Measurements from ENCODE around the gene VAMP5.
"Not testable (repeated sequence)": the region's sequence is repeated elsewhere in the genome, so short reads cannot be mapped to it uniquely, and the experiment has no call there.

VAMP5 gene

GRCh38 chr2:85584857-85585780 lies 888 bp downstream of the VAMP5 start:
- DNase-seq: no peak

GRCh38 chr2:85585781-85586105 lies 1.5 kb downstream of the VAMP5 start:
- DNase-seq: no peak

- no peak for DNase-seq
These were observed 4.0 kb downstream of the VAMP5 start for GRCh38 chr2:85588236-85588635.

GRCh38 chr2:85588645-85589044 lies 4.4 kb downstream of the VAMP5 start:
- no peak for DNase-seq

GRCh38 chr2:85589181-85589580 lies 5.0 kb downstream of the VAMP5 start:
- no peak for DNase-seq

GRCh38 chr2:85589982-85590791 lies 6.0 kb downstream of the VAMP5 start:
- no peak for DNase-seq

GRCh38 chr2:85590950-85591349 lies 6.7 kb downstream of the VAMP5 start:
- DNase-seq: no peak

- no peak for DNase-seq
These were observed 7.3 kb downstream of the VAMP5 start for GRCh38 chr2:85591563-85591962.

GRCh38 chr2:85592299-85592698 lies 8.1 kb downstream of the VAMP5 start:
- not testable (repeated sequence) for DNase-seq

- no peak for DNase-seq
These were observed 8.8 kb downstream of the VAMP5 start for GRCh38 chr2:85593023-85593422.

GRCh38 chr2:85594715-85595300 lies 10.6 kb downstream of the VAMP5 start:
- DNase-seq: no peak

- DNase-seq: peak; percentile 83
These were observed 11.2 kb downstream of the VAMP5 start, which contains the start of gene RNF181 for GRCh38 chr2:85595301-85596025. Gene RNF181 (plus strand): TSS chr2:85595745. CDS start chr2:85595764, 19 bp downstream.

GRCh38 chr2:85596026-85596333 lies 11.7 kb downstream of the VAMP5 start:
- no peak for DNase-seq

GRCh38 chr2:85596486-85597143 lies 12.4 kb downstream of the VAMP5 start:
- no peak for DNase-seq

- no peak for DNase-seq
These were observed 13.0 kb downstream of the VAMP5 start for GRCh38 chr2:85597241-85597640.

GRCh38 chr2:85598594-85599340 lies 14.5 kb downstream of the VAMP5 start:
- DNase-seq: no peak

GRCh38 chr2:85599468-85600234 lies 15.4 kb downstream of the VAMP5 start:
- DNase-seq: no peak

GRCh38 chr2:85600235-85600575 lies 16.0 kb downstream of the VAMP5 start:
- no peak for DNase-seq

GRCh38 chr2:85600951-85601770 lies 16.9 kb downstream of the VAMP5 start:
- no peak for DNase-seq
